Nephron progenitor cell (in vitro differentiated cells): ENCODE data around the gene PDK2.

Experiments
- DNase-seq: peaks from one replicate; pipeline ENCODE4 v3.0.0; 2021
- H3K27ac Mint-ChIP-seq: 2 replicates; pipeline ENCODE4 v1.8.0; 2021; ENCODE audit warnings: mild to moderate bottlenecking, moderate library complexity, mixed read lengths
- H3K27me3 Mint-ChIP-seq: 2 replicates; pipeline ENCODE4 v1.8.0; 2021; ENCODE audit warnings: mild to moderate bottlenecking, low read depth, mixed read lengths; ENCODE audit not compliant: poor library complexity
- H3K36me3 Mint-ChIP-seq: 2 replicates; pipeline ENCODE4 v1.8.0; 2021; ENCODE audit warnings: low read depth, mixed read lengths
- H3K4me1 Mint-ChIP-seq: 2 replicates; pipeline ENCODE4 v1.8.0; 2021; ENCODE audit warnings: mixed read lengths
- H3K4me3 Mint-ChIP-seq: 2 replicates; pipeline ENCODE4 v1.8.0; 2021; ENCODE audit warnings: mild to moderate bottlenecking, moderate library complexity, mixed read lengths
- H3K9me3 Mint-ChIP-seq: 2 replicates; pipeline ENCODE4 v1.8.0; 2021; ENCODE audit warnings: mild to moderate bottlenecking, moderate library complexity, mixed read lengths
- CTCF ChIP-seq: fragments of 200-600 bp; sonication (generic); IDR thresholded peaks from 2 replicates; pipeline ENCODE4 v1.5.0; 2021; ENCODE audit warnings: antibody characterized with exemption

Gene PDK2

GRCh38 chr17:50109207-50109606 lies 14.1 kb downstream of the PDK2 start:
- no peak for TF ChIP-seq CTCF
- Mint-ChIP-seq H3K36me3 (peaks cover 11% of the 10 kb centered on the region), H3K4me1 (peaks cover 80% of the 10 kb centered on the region), H3K9me3 (no peaks in the 10 kb centered on the region), H3K27me3 (peaks cover 5% of the 10 kb centered on the region), H3K27ac (no peak overlapping the region), H3K4me3 (no peak overlapping the region)
- no peak for DNase-seq

GRCh38 chr17:50109785-50110184 lies 14.6 kb downstream of the PDK2 start:
- Mint-ChIP-seq H3K9me3 (no peaks in the 10 kb centered on the region), H3K27ac (no peak overlapping the region), H3K36me3 (peaks cover 11% of the 10 kb centered on the region), H3K4me1 (peaks cover 82% of the 10 kb centered on the region), H3K4me3 (no peak overlapping the region), H3K27me3 (peaks cover 5% of the 10 kb centered on the region)
- DNase-seq: no peak
- TF ChIP-seq CTCF: no peak

- no peaks in the 10 kb centered on the region for H3K27me3 Mint-ChIP-seq
- DNase-seq: no peak
- peaks cover 79% of the 10 kb centered on the region for H3K4me1 Mint-ChIP-seq
- no peaks in the 10 kb centered on the region for H3K9me3 Mint-ChIP-seq
- TF ChIP-seq CTCF: no peak
- H3K4me3 Mint-ChIP-seq: no peak overlapping the region
- H3K36me3 Mint-ChIP-seq: peaks cover 17% of the 10 kb centered on the region
- H3K27ac Mint-ChIP-seq: peak overlapping the region; percentile 75
Measured at GRCh38 chr17:50110591-50111349, 15.6 kb downstream of the PDK2 start.

GRCh38 chr17:50111673-50112655 lies 16.8 kb downstream of the PDK2 start:
- Mint-ChIP-seq H3K4me3 (no peak overlapping the region), H3K9me3 (no peaks in the 10 kb centered on the region), H3K27me3 (no peaks in the 10 kb centered on the region), H3K4me1 (peaks cover 73% of the 10 kb centered on the region), H3K36me3 (peaks cover 21% of the 10 kb centered on the region), H3K27ac (peak overlapping the region; percentile 39)
- DNase-seq: peak; percentile 55
- TF ChIP-seq CTCF: no peak

- peak overlapping the region; percentile 83 for H3K27ac Mint-ChIP-seq
- H3K27me3 Mint-ChIP-seq: no peaks in the 10 kb centered on the region
- peaks cover 17% of the 10 kb centered on the region for H3K36me3 Mint-ChIP-seq
- DNase-seq: no peak
- H3K4me1 Mint-ChIP-seq: peaks cover 68% of the 10 kb centered on the region
- H3K9me3 Mint-ChIP-seq: no peaks in the 10 kb centered on the region
- no peak overlapping the region for H3K4me3 Mint-ChIP-seq
- TF ChIP-seq CTCF: no peak
Measured at GRCh38 chr17:50112694-50113093, 17.5 kb downstream of the PDK2 start.
